ENCODE measurements around the gene CDC42BPG. TPM values are rescaled to one million over a fixed set of nuclear protein-coding genes. Genes with fewer than 3 reads are reported as not detected.

The CDC42BPG gene
- total and polyA plus RNA-seq, 10 of the 15 experiments (the other 5 are each of a cell fraction or from before 2014, with no cell fraction given): 0.02 to 1.3 (median 0.09) TPM; not detected in 1

DNA sequence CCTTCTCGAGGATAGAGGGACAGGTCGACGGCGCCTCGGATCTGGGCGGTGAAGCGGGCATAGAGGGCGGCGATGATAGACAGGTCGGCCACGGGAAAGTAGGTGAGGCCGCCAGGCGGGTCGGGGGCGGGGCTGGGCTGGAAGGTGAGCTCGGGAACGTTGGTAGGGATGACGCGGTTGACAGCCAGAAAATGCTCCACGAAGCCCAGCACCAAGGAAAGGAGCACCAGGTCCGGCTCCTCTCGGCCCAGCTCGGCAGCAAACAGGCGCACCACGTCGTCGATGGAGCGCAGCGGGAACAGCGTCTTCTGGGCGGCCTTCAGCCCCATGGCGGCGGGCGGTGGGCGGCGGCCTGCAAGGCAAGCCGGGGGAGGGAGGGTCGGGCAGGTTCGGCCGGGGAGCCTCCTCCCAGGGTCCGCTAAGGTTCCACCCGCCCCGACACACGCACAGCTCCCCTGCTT lies 34.6 kb downstream of the CDC42BPG start:
- POLR2A ChIA-PET: interaction anchor here (0.6 to 1.5 kb wide), 5 partner anchors 28 to 411 kb away, joined by 3 to 4 read pairs (median 3); partner anchors contain the start of gene PPP2R5B
- RAD21 ChIA-PET (ENCODE audit: unreplicated experiment): interaction anchor here (0.6 to 1.7 kb wide), 4 partner anchors 34 to 242 kb away, joined by 3 to 5 read pairs (median 4); partner anchors contain the start of genes CDC42BPG and RASGRP2
- Histone ChIP-seq H3K9ac (ENCODE audit: control insufficient read depth, insufficient read depth, low read length) (peak overlapping the region; percentile 70; the same call in 1 of the 2 replicates), H3K4me3 (peak overlapping the region; percentile 94), H3K36me3 (ENCODE audit: control insufficient read depth in 2 of 2, insufficient read depth in 2 of 2, low read length in 1 of 2) (no peaks in the 10 kb centered on the region; a peak in 2 of 4 replicates), H2AFZ (ENCODE audit: control insufficient read depth, low read depth, low read length) (peak overlapping the region; percentile 80), H3K9me3 (replicated peaks; ENCODE audit: control insufficient read depth, insufficient read depth, low read length) (no peaks in the 10 kb centered on the region), H4K20me1 (ENCODE audit: control insufficient read depth, insufficient read depth) (no peaks in the 10 kb centered on the region), H3K4me1 (ENCODE audit: control insufficient read depth, insufficient read depth, low read length) (peaks cover 18% of the 10 kb centered on the region), H3K27ac (ENCODE audit: control insufficient read depth, insufficient read depth) (peak overlapping the region; percentile 50; the same call in 1 of the 2 replicates), H3K27me3 (replicated peaks in 1 of 2; ENCODE audit: control insufficient read depth in 2 of 2, insufficient read depth in 2 of 2, low read length in 1 of 2) (no peaks in the 10 kb centered on the region), H3K4me2 (ENCODE audit: control insufficient read depth, insufficient read depth) (peak overlapping the region; percentile 84), H3K79me2 (ENCODE audit: control insufficient read depth, insufficient read depth, low read length) (peaks cover 2% of the 10 kb centered on the region)
- SMC1A ChIA-PET (ENCODE audit: uncharacterized antibody, unreplicated experiment): no interaction called here
- intact Hi-C loops (cut with micrococcal nuclease; ENCODE audit: unreplicated experiment) (no loop called here), in situ Hi-C loops (cut with MboI) (no loop called here)
- no peak for FAIRE-seq
- CTCF ChIA-PET: interaction anchor here (0.6 to 1.6 kb wide), 2 partner anchors 38 to 186 kb away, joined by 3 to 6 read pairs; no protein-coding TSS in a partner anchor
- TF ChIP-seq, protein P1, sequence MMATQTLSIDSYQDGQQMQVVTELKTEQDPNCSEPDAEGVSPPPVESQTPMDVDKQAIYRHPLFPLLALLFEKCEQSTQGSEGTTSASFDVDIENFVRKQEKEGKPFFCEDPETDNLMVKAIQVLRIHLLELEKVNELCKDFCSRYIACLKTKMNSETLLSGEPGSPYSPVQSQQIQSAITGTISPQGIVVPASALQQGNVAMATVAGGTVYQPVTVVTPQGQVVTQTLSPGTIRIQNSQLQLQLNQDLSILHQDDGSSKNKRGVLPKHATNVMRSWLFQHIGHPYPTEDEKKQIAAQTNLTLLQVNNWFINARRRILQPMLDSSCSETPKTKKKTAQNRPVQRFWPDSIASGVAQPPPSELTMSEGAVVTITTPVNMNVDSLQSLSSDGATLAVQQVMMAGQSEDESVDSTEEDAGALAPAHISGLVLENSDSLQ (IDR thresholded peaks at IDR 0.05): peak; percentile 88
- 0 out of 3 replicates have a peak, but pooled peaks of 1 of the 2 experiments have one; percentile 2 for TF ChIP-seq EGR1 (IDR thresholded peaks at IDR 0.05; ENCODE audit: borderline replicate concordance in 1 of 2, low read depth in 2 of 2, low read length in 2 of 2)
- no peak for TF ChIP-seq PML (IDR thresholded peaks at IDR 0.05; ENCODE audit: low read length)
- no peak for TF ChIP-seq LARP7 (IDR thresholded peaks at IDR 0.05)
- TF ChIP-seq CREB1 (IDR thresholded peaks at IDR 0.05; ENCODE audit: low read depth): no peak
- no peak for TF ChIP-seq TCF7 (IDR thresholded peaks at IDR 0.05; ENCODE audit: borderline replicate concordance)
- TF ChIP-seq, protein P2, sequence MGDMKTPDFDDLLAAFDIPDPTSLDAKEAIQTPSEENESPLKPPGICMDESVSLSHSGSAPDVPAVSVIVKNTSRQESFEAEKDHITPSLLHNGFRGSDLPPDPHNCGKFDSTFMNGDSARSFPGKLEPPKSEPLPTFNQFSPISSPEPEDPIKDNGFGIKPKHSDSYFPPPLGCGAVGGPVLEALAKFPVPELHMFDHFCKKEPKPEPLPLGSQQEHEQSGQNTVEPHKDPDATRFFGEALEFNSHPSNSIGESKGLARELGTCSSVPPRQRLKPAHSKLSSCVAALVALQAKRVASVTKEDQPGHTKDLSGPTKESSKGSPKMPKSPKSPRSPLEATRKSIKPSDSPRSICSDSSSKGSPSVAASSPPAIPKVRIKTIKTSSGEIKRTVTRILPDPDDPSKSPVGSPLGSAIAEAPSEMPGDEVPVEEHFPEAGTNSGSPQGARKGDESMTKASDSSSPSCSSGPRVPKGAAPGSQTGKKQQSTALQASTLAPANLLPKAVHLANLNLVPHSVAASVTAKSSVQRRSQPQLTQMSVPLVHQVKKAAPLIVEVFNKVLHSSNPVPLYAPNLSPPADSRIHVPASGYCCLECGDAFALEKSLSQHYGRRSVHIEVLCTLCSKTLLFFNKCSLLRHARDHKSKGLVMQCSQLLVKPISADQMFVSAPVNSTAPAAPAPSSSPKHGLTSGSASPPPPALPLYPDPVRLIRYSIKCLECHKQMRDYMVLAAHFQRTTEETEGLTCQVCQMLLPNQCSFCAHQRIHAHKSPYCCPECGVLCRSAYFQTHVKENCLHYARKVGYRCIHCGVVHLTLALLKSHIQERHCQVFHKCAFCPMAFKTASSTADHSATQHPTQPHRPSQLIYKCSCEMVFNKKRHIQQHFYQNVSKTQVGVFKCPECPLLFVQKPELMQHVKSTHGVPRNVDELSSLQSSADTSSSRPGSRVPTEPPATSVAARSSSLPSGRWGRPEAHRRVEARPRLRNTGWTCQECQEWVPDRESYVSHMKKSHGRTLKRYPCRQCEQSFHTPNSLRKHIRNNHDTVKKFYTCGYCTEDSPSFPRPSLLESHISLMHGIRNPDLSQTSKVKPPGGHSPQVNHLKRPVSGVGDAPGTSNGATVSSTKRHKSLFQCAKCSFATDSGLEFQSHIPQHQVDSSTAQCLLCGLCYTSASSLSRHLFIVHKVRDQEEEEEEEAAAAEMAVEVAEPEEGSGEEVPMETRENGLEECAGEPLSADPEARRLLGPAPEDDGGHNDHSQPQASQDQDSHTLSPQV (IDR thresholded peaks at IDR 0.05): no peak
- TF ChIP-seq SUPT20H (IDR thresholded peaks at IDR 0.05; ENCODE audit: borderline replicate concordance, control insufficient read depth, low read depth, low read length): no peak
- TF ChIP-seq, protein P3, sequence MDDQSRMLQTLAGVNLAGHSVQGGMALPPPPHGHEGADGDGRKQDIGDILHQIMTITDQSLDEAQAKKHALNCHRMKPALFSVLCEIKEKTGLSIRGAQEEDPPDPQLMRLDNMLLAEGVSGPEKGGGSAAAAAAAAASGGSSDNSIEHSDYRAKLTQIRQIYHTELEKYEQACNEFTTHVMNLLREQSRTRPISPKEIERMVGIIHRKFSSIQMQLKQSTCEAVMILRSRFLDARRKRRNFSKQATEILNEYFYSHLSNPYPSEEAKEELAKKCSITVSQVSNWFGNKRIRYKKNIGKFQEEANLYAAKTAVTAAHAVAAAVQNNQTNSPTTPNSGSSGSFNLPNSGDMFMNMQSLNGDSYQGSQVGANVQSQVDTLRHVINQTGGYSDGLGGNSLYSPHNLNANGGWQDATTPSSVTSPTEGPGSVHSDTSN (IDR thresholded peaks at IDR 0.05; ENCODE audit: insufficient replicate concordance, low read depth, low read length): peak; percentile 37
- no TSS peak for BruUV-seq (replicated peaks)
- 3% methylated on average over 37 of the region's 44 CpGs for WGBS (ENCODE audit: insufficient coverage, insufficient replicate concordance, low lambda C conversion rate, missing lambda C conversion rate)
- peak; percentile 23 for ATAC-seq
- DNase-seq (ENCODE audit: low read depth, low spot score): no peak
